GM18873 (cell line): ENCODE data around the gene GABARAPL1.
"Not testable (repeated sequence)": the region's sequence is repeated elsewhere in the genome, so short reads cannot be mapped to it uniquely, and the experiment has no call there.

ENCODE experiments used
- ATAC-seq: cut with Tn5 transposase; IDR thresholded peaks from one replicate; pipeline ENCODE4 v1.9.1; 2021; ENCODE audit warnings: mild to moderate bottlenecking, moderate library complexity, moderate number of reproducible peaks; ENCODE audit not compliant: unreplicated experiment, low FRiP score

Gene GABARAPL1

GRCh38 chr12:10196210-10196609 lies 16.5 kb upstream of the GABARAPL1 start:
- no peak for ATAC-seq

- ATAC-seq: no peak
Measured at GRCh38 chr12:10197879-10198278, 14.8 kb upstream of the GABARAPL1 start.

GRCh38 chr12:10204495-10204894 lies 8.2 kb upstream of the GABARAPL1 start:
- not testable (repeated sequence) for ATAC-seq

- no peak for ATAC-seq
Measured at GRCh38 chr12:10205220-10205807, 7.4 kb upstream of the GABARAPL1 start.

GRCh38 chr12:10207136-10207535 lies 5.5 kb upstream of the GABARAPL1 start:
- ATAC-seq: no peak

- no peak for ATAC-seq
Measured at GRCh38 chr12:10210225-10210624, 2.5 kb upstream of the GABARAPL1 start.

- no peak for ATAC-seq
Measured at GRCh38 chr12:10211101-10211939, 1.4 kb upstream of the GABARAPL1 start.

GRCh38 chr12:10211940-10212738 lies 538 bp upstream of the GABARAPL1 start:
- peak; percentile 50 for ATAC-seq

- ATAC-seq: no peak
Measured at GRCh38 chr12:10213168-10214135, 775 bp downstream of the GABARAPL1 start.

GRCh38 chr12:10214136-10214894 lies 1.6 kb downstream of the GABARAPL1 start:
- ATAC-seq: no peak

- ATAC-seq: no peak
Measured at GRCh38 chr12:10214895-10215267, 2.2 kb downstream of the GABARAPL1 start.

- ATAC-seq: no peak
Measured at GRCh38 chr12:10215436-10215835, 2.8 kb downstream of the GABARAPL1 start.

GRCh38 chr12:10215946-10216345 lies 3.3 kb downstream of the GABARAPL1 start:
- ATAC-seq: not testable (repeated sequence)

GRCh38 chr12:10218021-10218420 lies 5.3 kb downstream of the GABARAPL1 start:
- ATAC-seq: no peak

GRCh38 chr12:10220398-10221077 lies 7.9 kb downstream of the GABARAPL1 start:
- no peak for ATAC-seq

- no peak for ATAC-seq
Measured at GRCh38 chr12:10221846-10222245, 9.2 kb downstream of the GABARAPL1 start.

- ATAC-seq: no peak
Measured at GRCh38 chr12:10223208-10223607, 10.5 kb downstream of the GABARAPL1 start.

GRCh38 chr12:10225426-10225825 lies 12.7 kb downstream of the GABARAPL1 start:
- ATAC-seq: not testable (repeated sequence)

- no peak for ATAC-seq
Measured at GRCh38 chr12:10226086-10226485, 13.4 kb downstream of the GABARAPL1 start.
